Muscle of back (tissue), 11 donors: Measurements from ENCODE around the gene AKAP3. TPM values are rescaled to one million over a fixed set of nuclear protein-coding genes. Genes with fewer than 3 reads are reported as not detected.

ENCODE experiments used
- DNase-seq, 3 donors: peaks; one replicate each; pipeline versions ENCODE4 v3.0.0 to v3.0.0-alpha.2; 2013
- polyA plus RNA-seq, 10 donors: library from polyadenylated mRNA; unstranded; fragments of 120-200 nt; gene quantifications; one replicate each; pipeline ENCODE4 v1.2.1, GENCODE V29; 2013; ENCODE audit not compliant: insufficient read length in 10 of 10

The AKAP3 gene
- polyA plus RNA-seq, 10 donors, result 0.34 to 1.5 (median 0.92) TPM

DNA sequence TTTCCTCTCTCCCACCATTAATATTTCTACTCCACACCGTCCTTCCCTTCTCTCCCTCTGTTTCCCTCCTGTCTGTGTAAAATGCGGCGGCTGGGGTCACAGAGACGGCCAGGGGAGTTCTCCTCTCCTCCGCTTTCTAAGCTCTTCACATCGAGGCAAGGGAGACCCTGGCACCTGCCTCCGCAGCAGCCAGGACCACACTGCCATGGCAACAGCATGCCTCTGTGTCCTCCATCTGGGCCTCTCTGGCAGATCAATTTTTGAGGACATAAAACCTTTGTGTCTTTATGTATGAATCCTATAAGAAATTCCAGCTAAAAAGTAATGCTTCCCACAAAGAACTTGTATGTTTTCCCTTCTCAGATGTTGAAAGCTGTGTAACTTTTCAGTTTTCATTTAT is 45.4 kb downstream of the AKAP3 start:
- DNase-seq, result no peak

DNA sequence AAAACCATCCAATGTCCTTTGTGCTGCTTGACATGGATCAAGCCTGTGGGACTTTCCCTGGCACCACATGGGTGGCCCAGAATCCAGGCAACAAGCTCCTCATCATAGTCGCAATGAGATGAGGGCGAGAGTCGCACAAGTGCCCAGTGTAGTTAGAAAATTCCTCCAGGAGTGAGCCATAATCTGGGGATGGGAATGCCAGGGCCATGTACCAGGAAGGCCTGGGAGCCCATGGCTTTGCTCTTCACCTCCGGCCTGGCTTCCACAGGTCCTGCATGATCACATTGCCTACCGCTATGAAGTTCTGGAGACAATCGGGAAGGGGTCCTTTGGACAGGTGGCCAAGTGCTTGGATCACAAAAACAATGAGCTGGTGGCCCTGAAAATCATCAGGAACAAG is 53.0 kb downstream of the AKAP3 start:
- no peak for DNase-seq

DNA sequence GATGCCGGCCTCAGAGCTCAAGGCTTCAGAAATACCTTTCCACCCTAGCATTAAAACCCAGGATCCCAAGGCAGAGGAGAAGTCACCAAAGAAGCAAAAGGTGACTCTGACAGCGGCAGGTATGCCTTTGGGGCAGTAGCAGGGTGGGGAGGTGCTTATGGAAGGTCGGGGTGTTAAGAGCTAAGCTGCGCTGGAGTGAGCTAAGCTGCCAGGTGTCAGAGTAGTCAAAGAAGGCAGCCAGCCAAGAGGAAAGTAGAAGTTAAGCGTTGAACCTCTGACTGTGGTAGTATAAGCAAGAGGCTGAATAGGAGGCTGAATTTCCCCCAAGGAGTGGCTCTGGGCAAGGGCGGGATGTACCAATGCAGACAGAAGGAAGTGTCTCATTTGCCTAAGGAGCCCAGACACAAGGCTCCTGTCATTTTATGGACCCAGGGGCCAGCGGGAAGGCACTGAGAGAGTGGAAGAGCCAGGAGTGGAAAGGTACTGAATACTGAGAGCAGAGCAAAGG is 57.6 kb downstream of the AKAP3 start:
- DNase-seq, result no peak

DNA sequence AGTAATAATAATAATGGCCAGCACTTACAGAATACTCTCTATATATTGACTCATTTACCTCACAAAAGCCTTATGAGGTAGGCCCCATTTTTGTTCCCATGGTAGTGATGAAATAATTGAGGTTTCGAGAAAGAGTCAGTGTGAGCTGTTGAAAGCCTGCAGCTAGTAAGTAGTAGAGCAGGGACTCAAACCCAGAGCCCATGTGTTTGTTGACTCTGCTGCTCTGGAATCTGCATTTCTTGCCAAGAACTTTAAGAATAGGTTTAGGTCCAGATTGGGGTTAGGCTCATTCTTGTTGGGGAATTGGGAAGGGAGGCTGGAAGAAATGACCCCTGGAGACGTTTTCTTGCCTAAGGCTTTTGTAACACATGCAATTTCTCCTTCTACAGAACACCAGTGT is 58.9 kb downstream of the AKAP3 start:
- no peak for DNase-seq

DNA sequence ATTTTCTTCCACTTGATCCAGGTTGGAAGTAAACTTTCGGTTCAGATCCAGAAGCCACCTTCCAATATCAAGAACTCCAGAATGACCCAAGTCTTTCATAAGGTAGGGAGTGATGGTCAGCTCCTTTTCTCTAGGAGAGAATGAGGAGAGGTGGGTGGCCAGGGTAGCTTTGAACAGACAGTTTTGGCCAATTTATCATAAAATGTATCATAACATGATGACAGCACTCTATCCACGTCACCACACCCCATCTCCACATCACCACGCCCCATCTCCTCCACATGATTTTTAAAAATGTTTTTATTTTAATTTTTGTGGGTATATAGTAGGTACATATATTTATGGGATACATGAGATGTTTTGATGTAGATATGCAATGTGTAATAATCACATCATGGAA is 59.9 kb downstream of the AKAP3 start:
- DNase-seq, result no peak

DNA sequence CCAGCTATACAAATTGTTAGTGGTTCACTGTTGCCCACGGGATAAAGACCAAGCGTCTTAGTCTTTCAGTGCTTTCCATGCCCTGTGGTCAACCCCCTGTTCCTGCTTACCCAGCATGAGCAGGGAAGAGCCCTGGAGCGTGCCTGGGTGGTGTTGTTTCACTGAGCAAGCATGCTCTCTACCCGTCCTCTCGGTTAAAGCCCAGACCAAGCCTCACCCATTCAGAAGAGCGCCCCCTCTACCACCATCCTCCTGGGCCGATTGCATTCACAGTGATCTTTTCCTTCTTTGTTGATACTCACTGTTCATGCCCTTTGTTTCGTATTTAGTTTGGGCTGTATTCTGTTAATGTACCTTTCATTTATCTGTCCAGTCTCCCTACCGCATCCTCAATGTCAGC is 61.7 kb downstream of the AKAP3 start:
- DNase-seq, result no peak

DNA sequence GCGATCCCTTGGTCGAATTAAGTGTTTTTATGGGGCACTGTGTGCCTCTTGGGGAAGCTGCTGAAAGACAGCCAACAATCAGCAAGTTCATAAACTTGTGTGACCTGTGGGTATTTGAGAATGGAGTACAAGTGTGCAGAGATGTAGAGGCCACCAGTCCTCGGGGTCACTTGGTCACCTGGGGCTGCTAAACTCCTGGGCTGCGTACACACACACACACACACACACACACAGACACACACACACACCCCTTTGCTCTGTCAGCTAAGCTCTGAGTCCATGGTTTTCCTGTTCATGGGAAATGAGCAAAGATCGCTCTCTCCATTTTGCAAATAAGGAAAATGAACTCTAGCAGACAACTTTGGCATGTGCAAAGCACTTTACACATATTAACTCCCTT is 62.4 kb downstream of the AKAP3 start:
- no peak for DNase-seq

DNA sequence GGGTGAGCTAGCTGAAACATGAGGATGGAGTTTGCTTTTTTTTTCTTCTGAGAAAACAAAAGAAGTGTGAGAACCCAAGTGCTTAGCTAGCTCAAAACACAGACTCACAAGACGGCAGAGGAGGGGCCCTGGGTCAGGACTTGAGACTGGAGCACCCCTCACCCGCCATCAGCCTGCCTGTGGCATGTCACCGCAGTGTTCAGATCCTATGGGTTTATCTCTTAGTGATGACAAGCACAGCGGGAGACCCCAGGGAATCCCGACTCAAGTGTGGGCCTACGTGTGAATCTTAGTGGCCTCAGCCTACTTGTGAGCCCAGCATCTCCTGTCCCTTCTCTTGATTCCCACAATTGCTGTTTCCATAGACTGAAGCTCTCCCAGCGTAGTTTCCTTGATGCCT is 64.0 kb downstream of the AKAP3 start:
- DNase-seq, result no peak

DNA sequence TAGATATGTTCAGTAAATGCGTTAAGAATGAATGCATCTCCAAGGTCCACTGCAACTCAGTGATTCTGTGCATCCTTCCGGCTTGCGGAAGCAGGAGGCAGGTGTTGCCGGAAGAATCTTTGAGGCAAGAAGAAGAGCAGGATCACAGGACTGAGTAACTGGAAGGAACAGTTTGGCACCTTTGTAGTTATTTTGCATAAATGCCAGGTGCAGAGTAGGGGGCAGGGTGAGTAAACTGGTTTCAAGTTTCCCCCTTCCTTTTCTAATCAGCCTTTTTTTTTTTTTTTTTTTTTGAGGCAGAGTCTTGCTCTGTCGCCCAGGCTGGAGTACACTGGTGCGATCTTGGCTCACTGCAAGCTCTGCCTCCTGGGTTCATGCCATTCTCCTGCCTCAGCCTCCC is 64.6 kb downstream of the AKAP3 start:
- no peak for DNase-seq

DNA sequence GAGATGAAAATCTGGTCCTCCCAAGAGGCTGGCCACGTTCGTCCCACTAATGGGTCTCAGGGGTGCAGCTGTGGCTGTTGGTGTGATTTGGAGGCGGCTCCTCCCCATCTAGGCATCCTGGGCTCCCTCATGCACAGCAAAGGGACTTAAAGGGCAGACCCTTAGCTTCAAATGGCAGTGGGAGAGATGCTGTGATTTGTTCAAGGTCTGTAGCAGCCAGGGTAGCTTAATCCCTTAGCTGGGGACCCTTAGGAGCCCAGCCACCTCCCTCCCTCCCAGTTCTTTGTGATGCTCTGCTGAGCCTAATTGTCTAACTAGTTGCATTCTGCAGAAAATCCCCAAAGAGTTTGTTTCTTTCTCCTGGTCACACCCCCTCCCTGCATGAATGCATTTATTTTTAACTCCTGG is 68.6 kb downstream of the AKAP3 start:
- no peak for DNase-seq

DNA sequence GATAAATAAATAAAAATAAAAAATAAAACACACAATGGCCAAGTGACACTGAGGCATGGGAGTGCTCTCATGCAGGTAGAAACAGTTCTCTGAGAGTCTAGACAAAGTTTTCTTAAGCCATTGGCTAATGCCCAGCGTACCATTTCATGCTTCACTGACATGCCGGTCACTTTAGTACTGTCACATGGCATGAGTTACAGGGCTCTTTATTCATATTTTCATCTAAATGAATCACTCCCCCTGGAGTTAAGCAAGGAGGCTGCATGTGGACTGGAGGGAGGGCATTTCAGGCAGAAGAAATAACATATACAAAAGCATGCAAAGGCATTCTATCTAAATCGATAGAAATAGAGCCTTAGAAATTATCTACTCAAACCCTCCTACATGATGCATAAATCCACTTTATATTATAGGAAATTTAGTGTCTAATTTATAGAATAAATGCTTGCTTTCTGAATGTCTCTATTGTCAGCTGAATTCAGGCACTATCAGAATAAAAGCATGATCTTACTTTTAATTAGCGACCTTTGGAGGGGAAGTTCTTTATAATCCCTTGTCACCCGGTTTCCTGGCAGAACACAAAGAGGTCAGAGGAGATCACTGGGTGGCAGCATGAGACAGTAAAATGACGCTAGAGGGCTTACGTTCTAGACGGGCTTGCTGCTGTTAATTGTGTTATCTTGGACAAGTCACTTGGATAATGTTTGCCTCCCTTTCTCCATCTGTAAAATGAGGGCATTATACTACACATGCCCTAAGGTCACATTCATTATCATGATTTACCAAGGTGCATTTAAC is 69.3 kb downstream of the AKAP3 start:
- peak in 1 of 3 donors; percentile 32 for DNase-seq

DNA sequence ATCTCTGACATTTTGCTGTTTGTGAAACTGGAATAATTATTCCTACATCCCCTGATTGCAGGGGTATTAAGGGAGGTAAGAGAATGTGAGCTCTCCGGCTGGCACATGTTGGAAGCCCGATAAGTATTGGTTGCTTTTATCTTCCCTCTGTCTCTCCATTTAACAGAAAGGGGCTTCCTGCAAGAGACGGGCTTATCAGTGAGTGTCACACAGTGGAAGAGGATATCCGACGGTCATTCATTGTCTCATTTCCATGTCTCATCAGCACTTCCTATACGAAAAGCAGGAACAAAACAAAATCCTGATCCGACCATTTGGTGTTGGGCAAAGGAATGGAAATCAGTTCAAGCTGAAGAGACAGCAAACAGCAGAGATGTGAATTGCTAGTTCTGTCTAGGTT is 76.2 kb downstream of the AKAP3 start:
- no peak for DNase-seq

DNA sequence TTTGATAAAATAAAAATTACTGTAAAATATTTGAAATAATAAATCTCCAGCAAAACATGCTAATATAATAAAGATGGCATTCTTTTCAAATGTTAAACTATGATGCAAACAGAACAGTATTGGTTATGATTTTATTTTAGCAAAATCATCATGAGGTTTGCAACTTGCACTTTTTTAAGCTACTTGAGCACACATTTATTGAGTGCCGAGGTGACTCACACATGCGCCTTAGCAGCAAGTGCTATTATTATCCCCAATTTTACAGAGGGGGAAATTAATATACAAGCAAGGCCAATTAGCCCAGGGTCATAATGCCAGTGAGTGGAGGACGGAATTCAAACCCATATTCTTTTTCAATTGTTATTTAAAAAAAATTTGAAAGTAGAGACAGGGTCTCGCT is 79.6 kb downstream of the AKAP3 start:
- DNase-seq, result no peak

DNA sequence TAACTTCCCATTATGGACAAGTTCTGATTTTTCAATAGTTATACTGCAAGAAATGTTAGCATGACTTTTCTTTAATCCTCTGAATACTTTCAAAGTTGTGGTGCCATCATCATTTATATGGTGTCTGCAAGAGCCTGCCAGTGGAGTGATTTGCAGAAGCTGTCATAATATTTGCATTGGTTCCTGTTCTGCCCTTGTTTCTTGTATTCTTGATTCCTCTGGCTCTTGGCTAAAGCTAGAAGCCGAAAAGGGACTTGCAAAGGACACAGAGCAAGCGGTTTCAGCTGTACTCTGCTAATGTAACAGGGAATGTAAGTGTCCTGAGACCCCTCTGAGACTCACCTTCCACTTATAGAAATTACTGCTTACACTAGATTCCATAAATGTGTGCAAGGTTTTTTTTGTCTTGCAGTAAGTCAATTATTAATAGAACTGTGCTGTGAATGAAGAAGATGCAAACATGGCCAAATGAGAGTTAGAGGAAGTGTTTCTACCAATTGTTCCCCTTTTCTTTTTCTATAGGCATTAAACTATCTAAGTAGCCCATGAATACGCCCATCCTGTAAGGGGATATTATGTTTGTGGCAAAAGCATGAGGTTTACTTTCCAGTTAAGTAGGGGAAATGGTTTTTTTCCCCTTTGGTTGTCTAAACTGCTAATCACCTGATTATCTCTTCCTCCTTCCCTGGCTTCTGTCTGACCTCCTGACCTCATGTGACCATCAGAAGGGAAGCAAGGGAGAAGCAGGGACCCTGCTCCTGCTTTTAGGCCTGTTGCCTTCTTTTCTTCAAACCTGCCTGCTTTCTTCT is 81.6 kb downstream of the AKAP3 start:
- DNase-seq, result peak in 1 of 3 donors; percentile 32

DNA sequence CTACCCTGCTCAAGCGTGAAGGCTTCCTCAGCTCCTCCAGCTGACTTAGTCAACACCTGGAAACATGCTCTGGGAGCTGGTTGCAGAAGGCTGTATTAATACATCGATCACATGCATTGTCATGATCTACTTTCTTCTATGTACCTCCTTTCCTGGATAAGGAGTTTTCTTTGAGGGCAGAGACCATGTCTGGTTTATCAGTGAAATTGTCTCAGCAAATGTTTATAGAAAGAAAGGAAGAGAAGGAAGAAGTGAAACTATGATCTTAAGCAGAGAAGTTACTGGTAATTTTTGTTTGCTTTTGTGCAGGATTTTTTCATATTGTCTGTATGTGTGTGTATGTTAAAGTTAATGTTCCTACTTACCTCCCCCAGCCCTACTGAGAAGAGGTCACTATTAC is 82.4 kb downstream of the AKAP3 start:
- DNase-seq, result no peak

Other genes with a start within 250 kb of the AKAP3 start
- gene FGF6, start 203.2 kb downstream of the AKAP3 start, polyA plus RNA-seq, result 10 to 100 TPM; 15.4 to 61.1 (median 30.1) TPM
- 10 to 100 TPM in 8 of 10 donors, 1 to 10 TPM in 2; 9.0 to 17.2 (median 11.9) TPM for gene RAD51AP1, start 110.2 kb downstream of the AKAP3 start, polyA plus RNA-seq
- gene DYRK4, start 86.8 kb downstream of the AKAP3 start, polyA plus RNA-seq, result 10 to 100 TPM; 14.0 to 20.8 (median 18.4) TPM
- 10 to 100 TPM; 63.3 to 88.2 (median 79.3) TPM for gene NDUFA9, start 63 bp upstream of the AKAP3 start, polyA plus RNA-seq
- 1 to 10 TPM; 4.1 to 5.8 (median 5.0) TPM for gene GALNT8, start 71.3 kb upstream of the AKAP3 start, polyA plus RNA-seq